Osteoblast (primary cell): ENCODE results near the gene EPC2. TPM values are rescaled to one million over a fixed set of nuclear protein-coding genes. Genes with fewer than 3 reads are reported as not detected.

Source experiments
- DNase-seq: peaks from one replicate; pipeline ENCODE4 v3.0.0; 2011; ENCODE audit warnings: low spot score, mixed read lengths; ENCODE audit not compliant: insufficient read length; ENCODE audit errors: missing footprints
- H2AFZ ChIP-seq: 2 replicates; pipeline ENCODE4 v1.6.0; 2011; ENCODE audit warnings: mild to moderate bottlenecking, low read length
- H3K27ac ChIP-seq: 2 replicates; pipeline ENCODE4 v1.5.1; 2011; ENCODE audit warnings: mild to moderate bottlenecking, low read depth, low read length, moderate library complexity
- H3K27me3 ChIP-seq: 2 replicates; pipeline ENCODE4 v1.6.0; 2012; ENCODE audit warnings: mild to moderate bottlenecking, control low read depth, inconsistent platforms, low read length, moderate library complexity; ENCODE audit not compliant: insufficient read depth
- H3K36me3 ChIP-seq: 2 replicates; pipeline ENCODE4 v1.5.1; 2011; ENCODE audit warnings: mild to moderate bottlenecking, low read length, control low read depth, moderate library complexity; ENCODE audit not compliant: insufficient read depth
- H3K4me1 ChIP-seq: 2 replicates; pipeline ENCODE4 v1.5.1; 2011; ENCODE audit warnings: mild to moderate bottlenecking, low read length, control low read depth, moderate library complexity; ENCODE audit not compliant: insufficient read depth
- H3K4me2 ChIP-seq: 2 replicates; pipeline ENCODE4 v1.6.0; 2011; ENCODE audit warnings: mild to moderate bottlenecking, low read length; ENCODE audit not compliant: insufficient read depth
- H3K4me3 ChIP-seq: fragments of 200-600 bp; sonication (generic); 3 replicates; pipeline ENCODE4 v1.5.1; 2012; ENCODE audit warnings: mild to moderate bottlenecking, low read length, inconsistent platforms; ENCODE audit not compliant: insufficient read depth
- H3K79me2 ChIP-seq: 2 replicates; pipeline ENCODE4 v1.6.0; 2012; ENCODE audit warnings: mild to moderate bottlenecking, low read length, control low read depth, inconsistent platforms; ENCODE audit not compliant: insufficient read depth
- H3K9me3 ChIP-seq: 2 replicates; pipeline ENCODE4 v1.5.1; 2011; ENCODE audit warnings: low read depth, low read length, control low read depth
- H4K20me1 ChIP-seq: 2 replicates; pipeline ENCODE4 v1.6.0; 2012; ENCODE audit warnings: mild to moderate bottlenecking, low read length, control low read depth; ENCODE audit not compliant: insufficient read depth
- total RNA-seq: library from RNA; depleted of rRNA; stranded (reverse); fragments of >200 nt; gene quantifications from 2 replicates; pipeline ENCODE4 v1.2.3, GENCODE V29; 2012
- TF ChIP-seq, protein P1 (sequence below): IDR thresholded peaks from 2 replicates; pipeline ENCODE4 v1.5.1; 2011; ENCODE audit warnings: mild to moderate bottlenecking, low read depth, low read length, moderate library complexity; ENCODE audit errors: extremely low read depth

Gene EPC2
- total RNA-seq, 1 donor, result 29.3 TPM

DNA sequence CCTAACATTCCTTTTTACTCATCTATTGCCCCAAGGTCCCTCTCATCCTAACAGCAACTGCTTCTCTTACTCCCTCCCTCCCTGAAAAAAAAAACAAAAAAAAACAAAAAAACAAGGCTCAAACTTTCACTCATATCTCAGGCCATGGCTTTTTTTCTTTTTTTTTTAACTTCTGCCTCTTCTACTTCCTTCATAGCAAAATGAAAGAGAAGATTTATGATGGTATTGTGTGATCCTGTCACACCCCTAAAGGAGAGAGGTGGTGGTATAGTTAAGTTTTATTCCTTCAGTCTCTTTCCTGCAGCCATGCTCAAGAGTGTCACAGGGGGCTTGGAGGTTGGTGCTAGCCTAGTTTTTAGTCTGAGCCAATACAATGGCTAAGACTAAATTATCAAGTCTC lies 21.5 kb upstream of the EPC2 start:
- no peak overlapping the region for H2AFZ ChIP-seq
- H3K9me3 ChIP-seq, result no peaks in the 10 kb centered on the region
- no peaks in the 10 kb centered on the region for H3K4me1 ChIP-seq
- TF ChIP-seq, protein P1, sequence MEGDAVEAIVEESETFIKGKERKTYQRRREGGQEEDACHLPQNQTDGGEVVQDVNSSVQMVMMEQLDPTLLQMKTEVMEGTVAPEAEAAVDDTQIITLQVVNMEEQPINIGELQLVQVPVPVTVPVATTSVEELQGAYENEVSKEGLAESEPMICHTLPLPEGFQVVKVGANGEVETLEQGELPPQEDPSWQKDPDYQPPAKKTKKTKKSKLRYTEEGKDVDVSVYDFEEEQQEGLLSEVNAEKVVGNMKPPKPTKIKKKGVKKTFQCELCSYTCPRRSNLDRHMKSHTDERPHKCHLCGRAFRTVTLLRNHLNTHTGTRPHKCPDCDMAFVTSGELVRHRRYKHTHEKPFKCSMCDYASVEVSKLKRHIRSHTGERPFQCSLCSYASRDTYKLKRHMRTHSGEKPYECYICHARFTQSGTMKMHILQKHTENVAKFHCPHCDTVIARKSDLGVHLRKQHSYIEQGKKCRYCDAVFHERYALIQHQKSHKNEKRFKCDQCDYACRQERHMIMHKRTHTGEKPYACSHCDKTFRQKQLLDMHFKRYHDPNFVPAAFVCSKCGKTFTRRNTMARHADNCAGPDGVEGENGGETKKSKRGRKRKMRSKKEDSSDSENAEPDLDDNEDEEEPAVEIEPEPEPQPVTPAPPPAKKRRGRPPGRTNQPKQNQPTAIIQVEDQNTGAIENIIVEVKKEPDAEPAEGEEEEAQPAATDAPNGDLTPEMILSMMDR, result no peak
- H4K20me1 ChIP-seq, result no peaks in the 10 kb centered on the region
- no peak overlapping the region for H3K27ac ChIP-seq
- DNase-seq, result no peak
- H3K36me3 ChIP-seq, result no peaks in the 10 kb centered on the region
- H3K27me3 ChIP-seq, result peaks cover 3% of the 10 kb centered on the region
- H3K4me2 ChIP-seq, result no peak overlapping the region
- no peak overlapping the region for H3K4me3 ChIP-seq
- H3K79me2 ChIP-seq, result no peaks in the 10 kb centered on the region

DNA sequence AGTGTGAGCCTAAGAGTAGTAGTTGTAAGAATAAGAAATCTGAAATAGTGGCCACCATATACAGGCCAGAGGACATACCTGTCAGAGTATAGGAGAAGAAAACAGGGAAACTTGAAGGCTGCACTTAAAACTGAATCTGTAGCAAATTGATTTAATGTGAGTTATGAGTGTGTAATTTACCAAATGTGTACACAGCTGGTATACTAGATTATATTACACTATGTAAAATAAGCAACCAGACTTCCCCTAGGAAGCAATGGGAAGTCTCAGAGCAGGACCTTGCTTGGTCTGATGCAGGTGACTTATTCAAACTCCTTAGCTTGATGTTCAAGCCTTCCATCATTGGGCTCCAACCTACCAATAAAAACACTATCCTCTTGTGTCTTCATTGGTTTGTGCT lies 17.3 kb upstream of the EPC2 start:
- H3K27ac ChIP-seq, result no peak overlapping the region
- H3K4me2 ChIP-seq, result no peak overlapping the region
- no peaks in the 10 kb centered on the region for H4K20me1 ChIP-seq
- H3K4me3 ChIP-seq, result no peak overlapping the region
- no peak for DNase-seq
- no peaks in the 10 kb centered on the region for H3K79me2 ChIP-seq
- H2AFZ ChIP-seq, result no peak overlapping the region
- H3K4me1 ChIP-seq, result no peaks in the 10 kb centered on the region
- H3K36me3 ChIP-seq, result no peaks in the 10 kb centered on the region
- H3K27me3 ChIP-seq, result peaks cover 3% of the 10 kb centered on the region
- no peaks in the 10 kb centered on the region for H3K9me3 ChIP-seq
- TF ChIP-seq, protein P1, result no peak

DNA sequence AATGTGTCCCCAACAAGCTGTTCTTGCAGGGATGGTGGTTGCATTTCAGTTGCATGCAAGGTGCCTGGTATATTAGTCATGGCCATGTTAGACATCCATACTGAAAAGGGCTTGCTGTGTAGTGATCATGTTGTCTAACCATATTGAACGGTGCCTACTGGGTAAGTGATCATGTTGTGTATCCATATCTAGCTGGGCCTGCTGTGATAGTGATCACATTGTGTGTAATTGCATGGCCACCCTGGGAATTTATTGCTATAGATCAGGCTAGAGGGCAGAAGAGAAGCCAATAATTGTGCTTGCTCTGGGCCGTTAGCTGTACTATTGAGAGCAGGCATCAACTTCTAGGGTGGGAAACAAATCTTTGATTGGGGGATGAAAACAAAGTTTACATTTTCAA lies 9.8 kb upstream of the EPC2 start:
- H3K4me3 ChIP-seq, result no peak overlapping the region
- H4K20me1 ChIP-seq, result no peaks in the 10 kb centered on the region
- no peak overlapping the region for H3K4me2 ChIP-seq
- TF ChIP-seq, protein P1, result no peak
- H3K36me3 ChIP-seq, result no peaks in the 10 kb centered on the region
- no peak overlapping the region for H2AFZ ChIP-seq
- no peaks in the 10 kb centered on the region for H3K4me1 ChIP-seq
- H3K27me3 ChIP-seq, result peaks cover 10% of the 10 kb centered on the region
- no peaks in the 10 kb centered on the region for H3K79me2 ChIP-seq
- DNase-seq, result no peak
- no peak overlapping the region for H3K27ac ChIP-seq
- H3K9me3 ChIP-seq, result no peaks in the 10 kb centered on the region

DNA sequence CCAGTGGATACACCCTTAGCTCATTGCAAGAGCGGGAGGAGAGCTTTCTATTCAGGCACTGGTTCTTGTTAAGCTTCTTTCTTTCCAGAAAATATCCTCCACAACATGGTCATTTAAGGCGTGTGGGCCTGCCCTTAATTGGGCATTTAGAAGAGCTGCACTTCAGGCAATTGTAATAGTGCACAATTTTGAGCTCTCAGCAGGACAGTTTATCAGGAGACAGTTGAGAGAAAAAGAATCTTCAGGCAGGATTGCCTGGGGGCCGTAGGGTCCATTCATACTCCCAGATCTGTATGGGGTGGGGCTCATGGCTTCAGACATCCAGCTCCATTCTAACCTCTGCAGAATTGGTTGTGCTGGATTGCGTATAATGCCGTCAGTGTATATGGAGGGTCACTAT lies 6.0 kb upstream of the EPC2 start:
- H4K20me1 ChIP-seq, result no peaks in the 10 kb centered on the region
- peaks cover under 1% of the 10 kb centered on the region for H3K4me1 ChIP-seq
- no peak overlapping the region for H3K27ac ChIP-seq
- no peaks in the 10 kb centered on the region for H3K36me3 ChIP-seq
- no peak for DNase-seq
- H2AFZ ChIP-seq, result no peak overlapping the region
- no peak overlapping the region for H3K4me2 ChIP-seq
- no peak overlapping the region for H3K4me3 ChIP-seq
- no peaks in the 10 kb centered on the region for H3K79me2 ChIP-seq
- H3K9me3 ChIP-seq, result no peaks in the 10 kb centered on the region
- TF ChIP-seq, protein P1, result no peak
- H3K27me3 ChIP-seq, result peaks cover 33% of the 10 kb centered on the region
